ENCODE data around the gene CRAMP1.

The CRAMP1 gene, protein sequence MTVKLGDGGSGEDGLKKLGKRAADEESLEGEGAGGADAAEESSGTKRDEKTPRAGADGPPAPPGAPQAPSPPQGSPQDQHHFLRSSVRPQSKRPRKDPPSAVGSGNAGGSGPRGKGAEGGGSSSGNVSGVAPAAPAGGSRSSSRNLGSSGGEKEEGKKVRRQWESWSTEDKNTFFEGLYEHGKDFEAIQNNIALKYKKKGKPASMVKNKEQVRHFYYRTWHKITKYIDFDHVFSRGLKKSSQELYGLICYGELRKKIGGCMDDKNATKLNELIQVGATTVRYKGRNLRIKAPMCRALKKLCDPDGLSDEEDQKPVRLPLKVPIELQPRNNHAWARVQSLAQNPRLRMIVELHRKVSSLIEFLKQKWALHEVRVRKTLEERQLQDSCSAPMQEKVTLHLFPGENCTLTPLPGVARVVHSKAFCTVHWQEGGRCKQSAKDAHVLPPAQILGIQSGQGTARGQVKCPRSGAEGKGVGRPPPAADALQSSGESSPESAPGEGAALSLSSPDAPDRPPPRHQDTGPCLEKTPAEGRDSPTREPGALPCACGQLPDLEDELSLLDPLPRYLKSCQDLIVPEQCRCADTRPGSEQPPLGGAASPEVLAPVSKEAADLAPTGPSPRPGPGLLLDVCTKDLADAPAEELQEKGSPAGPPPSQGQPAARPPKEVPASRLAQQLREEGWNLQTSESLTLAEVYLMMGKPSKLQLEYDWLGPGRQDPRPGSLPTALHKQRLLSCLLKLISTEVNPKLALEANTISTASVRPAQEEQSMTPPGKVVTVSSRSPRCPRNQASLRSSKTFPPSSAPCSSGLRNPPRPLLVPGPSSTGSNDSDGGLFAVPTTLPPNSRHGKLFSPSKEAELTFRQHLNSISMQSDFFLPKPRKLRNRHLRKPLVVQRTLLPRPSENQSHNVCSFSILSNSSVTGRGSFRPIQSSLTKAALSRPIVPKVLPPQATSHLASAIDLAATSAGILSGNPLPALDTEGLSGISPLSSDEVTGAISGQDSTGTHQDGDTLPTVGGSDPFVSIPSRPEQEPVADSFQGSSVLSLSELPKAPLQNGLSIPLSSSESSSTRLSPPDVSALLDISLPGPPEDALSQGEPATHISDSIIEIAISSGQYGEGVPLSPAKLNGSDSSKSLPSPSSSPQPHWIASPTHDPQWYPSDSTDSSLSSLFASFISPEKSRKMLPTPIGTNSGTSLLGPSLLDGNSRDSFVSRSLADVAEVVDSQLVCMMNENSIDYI (N-terminal part only)

DNA sequence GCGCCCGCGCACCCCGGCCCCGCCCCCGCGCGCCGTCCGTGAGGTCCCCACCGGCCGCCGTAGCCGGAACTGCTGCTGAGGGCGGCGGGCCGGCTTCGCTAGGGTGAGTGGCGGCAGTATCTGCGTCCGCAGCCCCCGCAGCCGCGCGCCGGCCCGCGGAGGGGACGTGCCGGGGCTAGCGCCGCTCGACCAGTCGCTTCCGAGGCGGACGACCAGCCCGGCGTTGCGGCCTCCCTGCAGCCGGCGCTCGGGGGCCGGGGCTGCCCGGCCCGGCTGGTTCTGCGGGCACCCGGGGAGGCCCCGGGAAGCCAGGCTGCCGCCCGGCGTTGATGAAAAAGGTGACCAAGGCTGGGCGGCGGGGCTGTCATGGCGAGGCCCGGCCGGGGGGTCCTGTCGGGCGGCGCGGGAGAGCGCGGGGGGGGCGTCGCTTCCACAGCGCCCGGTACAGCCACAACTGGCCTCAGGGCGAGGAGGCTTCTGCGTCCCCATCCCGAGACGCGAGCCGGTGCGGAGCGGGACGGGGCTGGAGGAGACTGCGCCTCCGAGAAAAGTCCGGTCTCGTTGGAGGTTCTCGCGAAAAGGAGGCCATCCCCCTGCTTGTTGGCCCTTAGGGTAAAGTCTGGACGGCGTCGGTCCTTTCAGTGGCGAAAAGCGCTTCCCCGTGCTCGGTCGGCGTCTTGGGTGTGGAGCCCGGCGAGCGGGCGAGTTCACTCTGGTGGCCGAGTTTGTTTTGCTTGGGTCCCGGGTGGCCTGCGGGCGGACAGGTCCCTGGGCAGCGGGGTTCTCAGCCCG is at the start of gene CRAMP1:
Gene CRAMP1, plus strand, starts transcription at position 41 of the 792 bp plus-strand sequence. CDS start 2,280 bp downstream, outside the sequence.
- no peak for ATAC-seq (replicated peaks; ENCODE audit: extremely low read depth, poor library complexity, severe bottlenecking)
- peak in 1 of 2 donors; percentile 21 for DNase-seq (ENCODE audit: low spot score in 2 of 2)
- H3K4me3 Mint-ChIP-seq: peak within 1 kb of the TSS; percentile 79
- peaks cover 8% of the 10 kb centered on the region for H3K27me3 Mint-ChIP-seq
- peaks cover 26% of the 10 kb centered on the region for H3K36me3 Mint-ChIP-seq (ENCODE audit: insufficient read depth)
- H3K9me3 Mint-ChIP-seq: no peaks in the 10 kb centered on the region
- H3K27ac Mint-ChIP-seq (ENCODE audit: low read depth): peak within 1 kb of the TSS; percentile 83
- H3K4me1 Mint-ChIP-seq: peaks cover 30% of the 10 kb centered on the region

DNA sequence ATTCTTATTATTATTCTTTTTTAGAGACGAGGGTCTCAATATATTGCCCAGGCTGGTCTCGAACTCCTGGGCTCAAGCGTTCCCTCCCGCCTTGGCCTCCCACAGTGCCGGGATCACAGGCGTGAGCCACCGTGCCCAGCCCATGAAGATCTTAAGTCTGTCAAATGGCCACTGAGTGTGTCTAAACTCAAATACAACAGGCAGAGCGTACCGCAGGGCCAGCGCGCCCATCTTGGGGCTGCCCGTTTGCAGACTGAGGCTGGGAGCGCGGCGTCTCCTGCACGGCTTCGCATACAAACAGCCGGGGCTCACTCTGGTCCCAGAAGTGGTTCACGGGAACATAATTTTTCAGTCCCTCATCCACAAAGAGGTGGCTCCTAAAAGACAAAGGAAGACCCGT is 48.4 kb upstream of the CRAMP1 start:
- ATAC-seq (replicated peaks; ENCODE audit: extremely low read depth, poor library complexity, severe bottlenecking) (no peak), DNase-seq (ENCODE audit: low spot score in 2 of 2) (no peak)
- Mint-ChIP-seq H3K36me3 (ENCODE audit: insufficient read depth) (peaks cover 2% of the 10 kb centered on the region), H3K4me1 (peaks cover 18% of the 10 kb centered on the region), H3K9me3 (no peaks in the 10 kb centered on the region), H3K27me3 (no peaks in the 10 kb centered on the region), H3K27ac (ENCODE audit: low read depth) (no peak overlapping the region), H3K4me3 (no peak overlapping the region)

DNA sequence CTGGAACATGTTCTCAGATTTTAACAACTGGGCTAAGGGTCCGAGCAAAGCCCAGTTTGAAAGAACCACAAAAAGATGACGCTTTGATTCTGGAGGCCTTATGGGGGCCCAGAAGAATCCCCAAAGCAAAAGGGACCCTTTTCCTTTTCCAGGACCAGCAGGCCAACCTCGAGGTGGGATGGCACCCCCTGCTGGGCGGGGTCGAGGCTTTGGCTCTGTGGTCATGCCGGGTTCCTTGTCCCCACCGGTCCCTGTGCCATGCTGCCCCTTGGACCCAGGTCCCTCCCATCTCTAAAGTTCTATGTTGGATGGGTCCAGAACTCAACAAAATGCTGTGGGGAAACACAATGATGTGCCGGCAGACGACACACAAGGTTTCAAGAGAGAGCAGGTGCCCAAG is 47.8 kb upstream of the CRAMP1 start:
- ATAC-seq (replicated peaks; ENCODE audit: extremely low read depth, poor library complexity, severe bottlenecking) (no peak), DNase-seq (ENCODE audit: low spot score in 2 of 2) (no peak)
- H3K27ac Mint-ChIP-seq (ENCODE audit: low read depth): no peak overlapping the region
- H3K36me3 Mint-ChIP-seq (ENCODE audit: insufficient read depth): peaks cover 2% of the 10 kb centered on the region
- no peak overlapping the region for H3K4me3 Mint-ChIP-seq
- H3K9me3 Mint-ChIP-seq: no peaks in the 10 kb centered on the region
- peaks cover 12% of the 10 kb centered on the region for H3K4me1 Mint-ChIP-seq
- no peaks in the 10 kb centered on the region for H3K27me3 Mint-ChIP-seq

DNA sequence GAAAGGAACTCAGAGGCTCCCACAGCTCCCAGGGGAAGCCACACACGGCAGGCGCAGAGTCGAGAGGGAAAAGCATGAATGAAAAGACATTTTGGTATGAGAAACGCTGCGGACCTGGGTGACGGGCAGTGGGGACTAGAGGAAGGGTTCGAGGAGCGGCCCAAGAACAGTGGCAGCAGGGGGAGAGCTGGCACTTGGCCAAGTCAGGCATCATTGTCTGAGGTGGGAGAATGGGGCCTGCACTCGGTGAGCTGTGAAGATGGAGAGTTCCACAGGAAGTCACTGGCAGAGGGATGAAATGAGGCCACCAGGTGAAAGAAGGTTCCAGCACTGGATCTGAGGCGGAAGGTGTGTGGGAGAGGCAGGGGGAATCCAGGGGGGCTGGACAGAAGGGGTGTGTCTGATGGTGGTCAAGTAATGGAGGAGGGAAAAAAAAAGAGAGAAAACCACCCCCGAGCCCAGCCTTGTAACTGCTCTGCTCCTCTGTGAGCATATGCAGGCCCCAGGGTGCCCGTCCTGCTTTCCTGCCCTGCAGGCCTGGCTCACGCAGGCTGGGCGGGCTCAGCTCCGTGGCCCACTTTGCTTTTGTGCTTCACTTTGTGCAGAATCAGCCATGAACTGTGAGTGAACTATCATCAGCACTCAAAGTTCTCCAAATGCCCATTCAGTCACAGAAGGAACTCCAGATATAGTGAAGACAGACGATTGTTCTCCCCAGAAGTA is 46.9 kb upstream of the CRAMP1 start:
- Mint-ChIP-seq H3K4me1 (peaks cover 5% of the 10 kb centered on the region), H3K9me3 (no peaks in the 10 kb centered on the region), H3K36me3 (ENCODE audit: insufficient read depth) (peaks cover 2% of the 10 kb centered on the region), H3K27ac (ENCODE audit: low read depth) (no peak overlapping the region), H3K27me3 (no peaks in the 10 kb centered on the region), H3K4me3 (no peak overlapping the region)
- DNase-seq (ENCODE audit: low spot score in 2 of 2): no peak
- no peak for ATAC-seq (replicated peaks; ENCODE audit: extremely low read depth, poor library complexity, severe bottlenecking)

GRCh38 chr16:1567988-1568387 is 44.2 kb upstream of the CRAMP1 start:
- no peak for DNase-seq (ENCODE audit: low spot score in 2 of 2)
- Mint-ChIP-seq H3K27me3 (no peaks in the 10 kb centered on the region), H3K27ac (ENCODE audit: low read depth) (no peak overlapping the region), H3K4me1 (no peaks in the 10 kb centered on the region), H3K9me3 (no peaks in the 10 kb centered on the region), H3K4me3 (no peak overlapping the region), H3K36me3 (ENCODE audit: insufficient read depth) (no peaks in the 10 kb centered on the region)
- ATAC-seq (replicated peaks; ENCODE audit: extremely low read depth, poor library complexity, severe bottlenecking): no peak

GRCh38 chr16:1571012-1571671 is 41.0 kb upstream of the CRAMP1 start:
- DNase-seq (ENCODE audit: low spot score in 2 of 2): no peak
- Mint-ChIP-seq H3K27me3 (no peaks in the 10 kb centered on the region), H3K9me3 (no peaks in the 10 kb centered on the region), H3K36me3 (ENCODE audit: insufficient read depth) (no peaks in the 10 kb centered on the region), H3K4me3 (no peak overlapping the region), H3K4me1 (no peaks in the 10 kb centered on the region), H3K27ac (ENCODE audit: low read depth) (no peak overlapping the region)
- ATAC-seq (replicated peaks; ENCODE audit: extremely low read depth, poor library complexity, severe bottlenecking): no peak

GRCh38 chr16:1572673-1573072 is 39.5 kb upstream of the CRAMP1 start:
- Mint-ChIP-seq H3K27me3 (no peaks in the 10 kb centered on the region), H3K9me3 (no peaks in the 10 kb centered on the region), H3K4me1 (no peaks in the 10 kb centered on the region), H3K4me3 (no peak overlapping the region), H3K36me3 (ENCODE audit: insufficient read depth) (no peaks in the 10 kb centered on the region), H3K27ac (ENCODE audit: low read depth) (no peak overlapping the region)
- DNase-seq (ENCODE audit: low spot score in 2 of 2) (no peak), ATAC-seq (replicated peaks; ENCODE audit: extremely low read depth, poor library complexity, severe bottlenecking) (no peak)

DNA sequence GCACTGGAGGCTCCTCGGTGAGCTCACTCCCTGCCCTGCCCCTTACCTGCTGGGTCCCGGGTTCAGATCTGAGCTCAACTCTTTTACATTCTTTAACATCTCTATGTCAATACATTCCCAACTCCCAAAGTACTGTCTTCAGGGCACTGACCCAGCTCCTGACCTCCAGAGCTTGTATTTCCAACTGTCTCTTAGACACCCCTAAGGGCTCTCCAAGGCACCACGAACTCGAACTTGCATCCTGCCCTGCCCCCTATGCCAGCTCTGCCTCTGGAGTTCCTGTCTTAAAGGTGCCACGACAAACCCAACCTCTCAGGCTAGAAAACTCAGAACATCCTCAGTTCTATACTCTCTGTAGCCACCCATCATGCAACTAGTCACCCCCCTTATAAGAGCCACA is 38.9 kb upstream of the CRAMP1 start:
- no peak for ATAC-seq (replicated peaks; ENCODE audit: extremely low read depth, poor library complexity, severe bottlenecking)
- H3K27ac Mint-ChIP-seq (ENCODE audit: low read depth): no peak overlapping the region
- no peaks in the 10 kb centered on the region for H3K9me3 Mint-ChIP-seq
- DNase-seq (ENCODE audit: low spot score in 2 of 2): no peak
- H3K36me3 Mint-ChIP-seq (ENCODE audit: insufficient read depth): no peaks in the 10 kb centered on the region
- no peak overlapping the region for H3K4me3 Mint-ChIP-seq
- no peaks in the 10 kb centered on the region for H3K4me1 Mint-ChIP-seq
- H3K27me3 Mint-ChIP-seq: no peaks in the 10 kb centered on the region

DNA sequence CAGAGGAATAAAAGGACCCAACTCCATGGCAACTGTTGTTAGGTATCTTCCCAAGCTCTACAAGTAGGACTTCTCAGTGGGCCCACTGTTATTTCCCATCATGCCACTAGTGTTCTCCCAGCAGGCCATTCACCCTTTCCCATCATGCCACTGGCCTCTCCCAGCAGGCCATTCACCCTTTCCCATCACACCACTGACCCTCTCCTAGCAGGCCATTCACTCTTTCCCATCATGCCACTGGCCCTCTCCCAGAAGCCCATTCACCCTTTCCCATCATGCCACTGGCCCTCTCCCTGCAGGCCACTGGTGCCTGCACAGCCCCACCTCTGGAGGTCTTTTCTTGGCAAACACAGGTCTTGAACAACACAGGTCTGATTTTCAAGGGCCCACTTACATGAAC is 36.6 kb upstream of the CRAMP1 start:
- DNase-seq (ENCODE audit: low spot score in 2 of 2): no peak
- Mint-ChIP-seq H3K4me1 (no peaks in the 10 kb centered on the region), H3K27ac (ENCODE audit: low read depth) (no peak overlapping the region), H3K27me3 (no peaks in the 10 kb centered on the region), H3K36me3 (ENCODE audit: insufficient read depth) (no peaks in the 10 kb centered on the region), H3K9me3 (no peaks in the 10 kb centered on the region), H3K4me3 (no peak overlapping the region)
- ATAC-seq (replicated peaks; ENCODE audit: extremely low read depth, poor library complexity, severe bottlenecking): no peak

DNA sequence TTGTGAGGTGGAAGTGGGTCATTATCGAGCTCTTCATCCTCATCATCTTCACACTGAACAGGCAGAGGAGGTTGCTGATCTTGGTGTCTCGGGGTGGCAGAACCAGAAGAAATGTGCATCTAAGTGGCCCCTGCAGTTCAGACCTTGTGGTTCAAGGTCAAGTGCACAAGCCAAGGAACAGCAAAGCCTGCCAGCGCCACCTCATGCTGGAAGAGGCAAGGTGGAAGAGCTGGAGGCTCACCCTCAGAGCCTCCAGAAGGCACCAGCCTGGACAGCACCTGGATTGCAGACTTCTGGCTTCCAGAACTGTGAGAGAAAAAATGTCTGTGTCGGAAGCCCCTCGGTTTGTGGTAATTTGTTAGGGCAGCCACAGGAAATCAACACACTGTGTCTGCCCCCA is 32.9 kb upstream of the CRAMP1 start:
- H3K9me3 Mint-ChIP-seq: no peaks in the 10 kb centered on the region
- DNase-seq (ENCODE audit: low spot score in 2 of 2) (no peak), ATAC-seq (replicated peaks; ENCODE audit: extremely low read depth, poor library complexity, severe bottlenecking) (no peak)
- H3K27ac Mint-ChIP-seq (ENCODE audit: low read depth): no peak overlapping the region
- H3K36me3 Mint-ChIP-seq (ENCODE audit: insufficient read depth): no peaks in the 10 kb centered on the region
- H3K27me3 Mint-ChIP-seq: no peaks in the 10 kb centered on the region
- H3K4me1 Mint-ChIP-seq: no peaks in the 10 kb centered on the region
- H3K4me3 Mint-ChIP-seq: no peak overlapping the region

DNA sequence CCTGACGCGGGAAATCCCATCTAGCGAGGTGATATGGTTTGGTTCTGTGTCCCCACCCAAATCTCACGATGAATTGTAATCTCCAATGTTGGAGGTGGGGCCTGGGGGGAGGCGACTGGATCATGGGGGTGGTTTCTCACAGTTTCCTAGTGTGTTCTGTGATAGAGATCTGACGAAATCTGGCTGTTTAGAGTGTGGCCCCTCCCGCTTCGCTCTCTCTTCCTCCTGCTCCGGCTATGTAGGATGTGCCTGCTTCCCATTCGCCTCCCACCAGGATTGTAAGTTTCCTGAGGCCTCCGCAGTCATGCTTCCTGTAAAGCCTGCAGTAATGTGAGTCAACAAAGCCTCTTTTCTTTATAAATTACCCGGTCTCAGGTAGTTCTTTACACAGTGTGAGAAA is 31.9 kb upstream of the CRAMP1 start:
- Mint-ChIP-seq H3K4me1 (no peaks in the 10 kb centered on the region), H3K36me3 (ENCODE audit: insufficient read depth) (no peaks in the 10 kb centered on the region), H3K27ac (ENCODE audit: low read depth) (no peak overlapping the region), H3K27me3 (no peaks in the 10 kb centered on the region), H3K9me3 (no peaks in the 10 kb centered on the region), H3K4me3 (no peak overlapping the region)
- no peak for ATAC-seq (replicated peaks; ENCODE audit: extremely low read depth, poor library complexity, severe bottlenecking)
- DNase-seq (ENCODE audit: low spot score in 2 of 2): no peak
